IMR-90 (cell line): ENCODE data around the gene P2RX3. TPM values are rescaled to one million over a fixed set of nuclear protein-coding genes. Genes with fewer than 3 reads are reported as not detected.

Experiments used
- ATAC-seq: fragments of 200-7000 bp; cut with Tn5 transposase; 2 replicates; pipeline ENCODE4 v1.9.1; 2020; ENCODE audit warnings: low read depth, mild to moderate bottlenecking, moderate library complexity
- Bru-seq: library from RNA; stranded (reverse); fragments of 400-500 nt; gene quantifications from one replicate; lab custom pipeline; 2021; lab: Mats Ljungman, UMichigan
- BruChase-seq, 2 experiments: library from RNA; stranded (reverse); fragments of 400-500 nt; gene quantifications; one replicate each; lab custom pipeline; 2021; lab: Mats Ljungman, UMichigan
- BruUV-seq: library from RNA; stranded (reverse); fragments of 400-500 nt; replicated peaks from 2 replicates; lab custom pipeline; 2021; lab: Mats Ljungman, UMichigan
- CTCF ChIA-PET: fragments of 300-600 bp; formaldehyde crosslinking; extraction: SDS; loops from one replicate; lab custom pipeline; 2021; ENCODE audit warnings: antibody characterized with exemption; lab: Yijun Ruan, JAX
- POLR2A ChIA-PET: fragments of 300-600 bp; sonication (Branson Sonifier 250); formaldehyde crosslinking; loops from one replicate; lab custom pipeline; 2022; ENCODE audit warnings: antibody characterized with exemption; ENCODE audit not compliant: unreplicated experiment; lab: Charles Lee
- DNase-seq: peaks from one replicate; pipeline ENCODE4 v3.0.0; 2013
- H2AFZ ChIP-seq: replicated peaks from 2 replicates; pipeline ENCODE3; 2013; ENCODE audit warnings: low read length, mild to moderate bottlenecking; ENCODE audit not compliant: poor library complexity
- H2AK5ac ChIP-seq: 2 replicates; pipeline ENCODE4 v1.6.1; 2013; ENCODE audit warnings: low read depth, low read length, inconsistent platforms
- H2AK9ac ChIP-seq: replicated peaks from 2 replicates; pipeline ENCODE3; 2013; ENCODE audit warnings: mild to moderate bottlenecking, low read depth, low read length, moderate library complexity; ENCODE audit not compliant: poor library complexity
- H2BK120ac ChIP-seq: 2 replicates; pipeline ENCODE4 v1.6.1; 2013; ENCODE audit warnings: low read depth, low read length, inconsistent platforms
- H2BK15ac ChIP-seq: 3 replicates; pipeline ENCODE4 v1.6.1; 2013; ENCODE audit warnings: low read depth, low read length, inconsistent platforms
- H2BK20ac ChIP-seq: 2 replicates; pipeline ENCODE4 v1.6.1; 2013; ENCODE audit warnings: low read depth, mild to moderate bottlenecking, inconsistent platforms, low read length, moderate library complexity
- H2BK5ac ChIP-seq: 2 replicates; pipeline ENCODE4 v1.6.1; 2013; ENCODE audit warnings: mild to moderate bottlenecking, low read depth, low read length, inconsistent platforms; ENCODE audit not compliant: poor library complexity, severe bottlenecking
- H3K14ac ChIP-seq: replicated peaks from 2 replicates; pipeline ENCODE4 v1.6.1; 2013; ENCODE audit warnings: low read depth, low read length, inconsistent platforms
- H3K18ac ChIP-seq: 2 replicates; pipeline ENCODE4 v1.6.1; 2013; ENCODE audit warnings: low read depth, low read length, control low read depth
- H3K23ac ChIP-seq: 2 replicates; pipeline ENCODE4 v1.6.1; 2013; ENCODE audit warnings: low read depth, low read length, inconsistent platforms
- H3K27ac ChIP-seq: 2 replicates; pipeline ENCODE4 v1.5.1; 2013; ENCODE audit warnings: mild to moderate bottlenecking, control low read depth, low read length; ENCODE audit not compliant: insufficient read depth
- H3K27me3 ChIP-seq: 2 replicates; pipeline ENCODE4 v1.6.1; 2013; ENCODE audit warnings: low read length; ENCODE audit not compliant: control insufficient read depth, insufficient read depth
- H3K36me3 ChIP-seq: 2 replicates; pipeline ENCODE4 v1.6.1; 2013; ENCODE audit warnings: low read length, mixed read lengths; ENCODE audit not compliant: control insufficient read depth, insufficient read depth
- H3K4ac ChIP-seq: 2 replicates; pipeline ENCODE4 v1.6.1; 2013; ENCODE audit warnings: low read depth, low read length, inconsistent platforms
- H3K4me1 ChIP-seq: 2 replicates; pipeline ENCODE4 v1.6.1; 2013; ENCODE audit warnings: low read length, mixed read lengths; ENCODE audit not compliant: control insufficient read depth, insufficient read depth
- H3K4me2 ChIP-seq: 2 replicates; pipeline ENCODE4 v1.6.1; 2013; ENCODE audit warnings: low read depth, mild to moderate bottlenecking, control low read depth, low read length, moderate library complexity
- H3K4me3 ChIP-seq: 2 replicates; pipeline ENCODE4 v1.5.1; 2013; ENCODE audit warnings: low read depth, mild to moderate bottlenecking, control low read depth, low read length, moderate library complexity; ENCODE audit not compliant: insufficient read depth
- H3K56ac ChIP-seq: 2 replicates; pipeline ENCODE4 v1.6.1; 2013; ENCODE audit warnings: low read length, inconsistent platforms; ENCODE audit not compliant: insufficient read depth; ENCODE audit errors: extremely low read depth
- H3K79me1 ChIP-seq, 2 experiments: 2 replicates each; pipeline ENCODE4 v1.6.1; 2013; ENCODE audit warnings: low read length in 2 of 2, inconsistent platforms in 1 of 2, low read depth in 1 of 2
- H3K9ac ChIP-seq: 2 replicates; pipeline ENCODE4 v1.6.1; 2013; ENCODE audit warnings: low read depth, low read length, control low read depth
- H3K9me1 ChIP-seq: 2 replicates; pipeline ENCODE4 v1.6.1; 2013; ENCODE audit warnings: low read length, inconsistent platforms; ENCODE audit not compliant: insufficient read depth
- H3K9me3 ChIP-seq: 2 replicates; pipeline ENCODE4 v1.6.1; 2013; ENCODE audit warnings: low read length; ENCODE audit not compliant: control insufficient read depth, insufficient read depth
- H4K20me1 ChIP-seq: 2 replicates; pipeline ENCODE4 v1.6.1; 2013; ENCODE audit warnings: low read length, inconsistent platforms; ENCODE audit not compliant: insufficient read depth
- H4K5ac ChIP-seq: 2 replicates; pipeline ENCODE4 v1.6.1; 2013; ENCODE audit warnings: mild to moderate bottlenecking, low read depth, low read length, control low read depth
- H4K8ac ChIP-seq, 2 experiments: 2 replicates each; pipeline ENCODE4 v1.6.1; 2013; ENCODE audit warnings: low read depth in 2 of 2, low read length in 2 of 2, control low read depth in 1 of 2, inconsistent platforms in 1 of 2
- H4K91ac ChIP-seq: 2 replicates; pipeline ENCODE4 v1.6.1; 2013; ENCODE audit warnings: low read depth, low read length, inconsistent platforms; ENCODE audit not compliant: insufficient read depth
- BHLHE40 ChIP-seq: fragments of 150-350 bp; IDR thresholded peaks from 2 replicates; pipeline ENCODE4 v1.6.1; 2016; ENCODE audit warnings: mild to moderate bottlenecking, low read depth, low read length
- CEBPB ChIP-seq: IDR thresholded peaks from 2 replicates; pipeline ENCODE4 v1.6.1; 2012; ENCODE audit warnings: low read depth, low read length, improper control_type of control experiment
- CHD1 ChIP-seq: IDR thresholded peaks from 2 replicates; pipeline ENCODE4 v1.6.1; 2012; ENCODE audit warnings: low read depth, low read length, improper control_type of control experiment
- FOS ChIP-seq: fragments of 150-350 bp; IDR thresholded peaks from 2 replicates; pipeline ENCODE4 v1.6.1; 2016; ENCODE audit warnings: low read depth, low read length
- MAFK ChIP-seq: IDR thresholded peaks from 2 replicates; pipeline ENCODE4 v1.6.1; 2012; ENCODE audit warnings: low read depth, low read length, improper control_type of control experiment
- MAZ ChIP-seq: IDR thresholded peaks from 2 replicates; pipeline ENCODE4 v1.6.1; 2012; ENCODE audit warnings: low read depth, mild to moderate bottlenecking, low read length, improper control_type of control experiment, moderate library complexity, borderline replicate concordance
- MXI1 ChIP-seq: IDR thresholded peaks from 2 replicates; pipeline ENCODE4 v1.6.1; 2012; ENCODE audit warnings: low read depth, mild to moderate bottlenecking, low read length, moderate library complexity, borderline replicate concordance
- NFE2L2 ChIP-seq: fragments of 150-350 bp; IDR thresholded peaks from 2 replicates; pipeline ENCODE4 v1.6.1; 2016; ENCODE audit warnings: low read depth, mild to moderate bottlenecking, low read length
- POLR2A ChIP-seq: IDR thresholded peaks from 2 replicates; pipeline ENCODE4 v1.6.1; 2012; ENCODE audit warnings: mild to moderate bottlenecking, low read depth, low read length
- RAD21 ChIP-seq: IDR thresholded peaks from 2 replicates; pipeline ENCODE4 v1.6.1; 2012; ENCODE audit warnings: low read length, improper control_type of control experiment
- RCOR1 ChIP-seq: IDR thresholded peaks from 2 replicates; pipeline ENCODE4 v1.6.1; 2012; ENCODE audit warnings: mild to moderate bottlenecking, low read length, improper control_type of control experiment; ENCODE audit not compliant: insufficient replicate concordance
- RFX5 ChIP-seq: IDR thresholded peaks from 2 replicates; pipeline ENCODE4 v1.8.0; 2012; ENCODE audit warnings: low read depth, mild to moderate bottlenecking, low read length, moderate library complexity
- SMC3 ChIP-seq: fragments of 150-350 bp; IDR thresholded peaks from 2 replicates; pipeline ENCODE4 v1.6.1; 2016; ENCODE audit warnings: low read depth, mild to moderate bottlenecking, antibody characterized with exemption, low read length, moderate library complexity
- WGBS, 2 experiments: methylation state at CpG; one replicate each; pipeline versions ENCODE4 v1.1.5 to v1.1.7; 2013; ENCODE audit warnings: missing lambda C conversion rate in 2 of 2; ENCODE audit not compliant: insufficient read length in 1 of 2; ENCODE audit errors: extremely low coverage in 2 of 2; 5-methylcytosine and 5-hydroxymethylcytosine counted together
- dilution Hi-C: fragments of 300-500 bp; cut with HindIII; formaldehyde crosslinking; loops from one replicate; pipeline ENCODE4 v1.14.3; 2018; ENCODE audit warnings: low sequenced_read_pairs; ENCODE audit not compliant: unreplicated experiment
- in situ Hi-C: fragments of 300-500 bp; cut with MboI; formaldehyde crosslinking; loops from 3 replicates; pipeline ENCODE4 v1.14.3; 2019; ENCODE audit warnings: low sequenced_read_pairs, inconsistent platforms, mixed read lengths
- intact Hi-C: fragments of 100-400 bp; cut with micrococcal nuclease; formaldehyde crosslinking; loops from 2 replicates; pipeline ENCODE4 v1.10.0; 2022
- long read RNA-seq: library from polyadenylated mRNA; unstranded; transcript quantifications from one replicate; pipeline ENCODE4 v2.0.0, GENCODE V29; 2021; ENCODE audit not compliant: unreplicated experiment
- polyA plus RNA-seq, 3 experiments: library from polyadenylated mRNA; depleted of rRNA; stranded (reverse); fragments of >200 nt; gene quantifications; 2 replicates each; pipeline ENCODE4 v1.2.3, GENCODE V29; 2012; ENCODE audit warnings: low replicate concordance in 1 of 3
- total RNA-seq: library from RNA; depleted of rRNA; stranded (reverse); fragments of >200 nt; gene quantifications from 2 replicates; pipeline ENCODE4 v1.2.3, GENCODE V29; 2012; rRNA removed
- TF ChIP-seq, protein P1 (sequence below): fragments of 150-350 bp; IDR thresholded peaks from 2 replicates; pipeline ENCODE4 v1.6.1; 2016; ENCODE audit warnings: low read depth, mild to moderate bottlenecking, low read length, moderate library complexity, borderline replicate concordance
- TF ChIP-seq, protein P2 (sequence below): fragments of 150-350 bp; IDR thresholded peaks from 2 replicates; pipeline ENCODE4 v1.6.1; 2017; ENCODE audit warnings: mild to moderate bottlenecking, antibody characterized with exemption, low read length, low read depth
- TF ChIP-seq, protein P3 (sequence below): conservative IDR thresholded peaks from 2 replicates; pipeline ENCODE4 v1.5.1; 2012; ENCODE audit warnings: mild to moderate bottlenecking, low read depth, low read length, improper control_type of control experiment

Gene P2RX3
- total RNA-seq, result not detected in 2 replicates
- not detected in 2 replicates for polyA plus RNA-seq (2012; rRNA removed)
- polyA plus RNA-seq (2012; cell fraction: cytosol; rRNA removed), result not detected in 2 replicates
- polyA plus RNA-seq (2012; cell fraction: nucleus; rRNA removed; ENCODE audit: low replicate concordance), result not detected in 2 replicates
- Bru-seq, nascent RNA, result not detected
- BruChase-seq, experiment 1, labeled RNA remaining after a 6-hour chase, result percentile 3 among the genes with signal in this experiment
- percentile 5 among the genes with signal in this experiment for BruChase-seq, experiment 2, labeled RNA remaining after a 2-hour chase
- long read RNA-seq, result 0 reads

DNA sequence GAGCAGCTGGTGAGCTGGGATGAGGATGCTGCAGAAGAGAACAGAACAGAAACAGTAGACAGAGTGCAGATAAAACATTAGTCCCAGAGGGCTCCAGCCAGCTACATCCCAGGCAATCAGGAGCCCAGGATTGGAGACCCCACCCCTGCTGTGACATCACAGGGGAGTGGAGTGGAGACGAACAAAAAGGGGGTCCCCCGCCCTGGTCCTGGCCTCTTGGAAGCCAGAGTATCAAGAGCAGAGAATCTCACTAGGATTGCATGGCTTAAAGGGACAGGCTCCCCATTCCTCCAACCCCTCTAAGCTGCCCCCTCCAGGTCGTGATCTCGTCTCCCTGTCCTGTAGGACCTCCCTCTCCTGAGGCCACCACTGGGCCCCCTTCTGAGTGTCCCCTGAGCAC lies at the start of gene P2RX3:
P2RX3 (plus strand) TSS at position 211 of the 400 bp plus-strand sequence. CDS start 199 bp downstream, outside the sequence.
- dilution Hi-C loops, result no loop called here
- H3K4me1 ChIP-seq, result peaks cover 8% of the 10 kb centered on the region
- H2AFZ ChIP-seq, result no peak within 1 kb of the TSS
- no peak within 1 kb of the TSS for H3K14ac ChIP-seq
- H3K79me1 ChIP-seq, result peaks cover 20 to 31% of the 10 kb centered on the region in 2 experiments
- H4K91ac ChIP-seq, result no peak within 1 kb of the TSS
- no peak within 1 kb of the TSS for H3K4me2 ChIP-seq
- H3K4ac ChIP-seq, result no peak within 1 kb of the TSS
- H3K9ac ChIP-seq, result no peak within 1 kb of the TSS
- no peak within 1 kb of the TSS for H3K4me3 ChIP-seq
- H4K20me1 ChIP-seq, result 0 out of 2 replicates have a peak, but pooled peaks cover 3% of the 10 kb centered on the region
- intact Hi-C loops, result no loop called here
- peaks cover 11% of the 10 kb centered on the region for H3K9me1 ChIP-seq
- no peak within 1 kb of the TSS for H3K23ac ChIP-seq
- no peak within 1 kb of the TSS for H2BK120ac ChIP-seq
- ATAC-seq, result no peak
- BruUV-seq, result no TSS peak
- no peak within 1 kb of the TSS for H4K8ac ChIP-seq
- H2AK9ac ChIP-seq, result no peak within 1 kb of the TSS
- no peak within 1 kb of the TSS for H2BK5ac ChIP-seq
- no peak for DNase-seq
- ChIA-PET CTCF (interaction anchor here (1.1 kb wide), 1 partner anchor 189 kb away, joined by 3 read pairs; no protein-coding TSS in a partner anchor), POLR2A (no interaction called here)
- H2BK15ac ChIP-seq, result no peak within 1 kb of the TSS
- no peak within 1 kb of the TSS for H4K5ac ChIP-seq
- H2AK5ac ChIP-seq, result no peak within 1 kb of the TSS
- H3K56ac ChIP-seq, result no peak within 1 kb of the TSS
- H3K27me3 ChIP-seq, result peaks cover 31% of the 10 kb centered on the region
- no peak within 1 kb of the TSS for H2BK20ac ChIP-seq
- H3K36me3 ChIP-seq, result peaks cover 8% of the 10 kb centered on the region
- in situ Hi-C loops, result no loop called here
- H3K18ac ChIP-seq, result no peak within 1 kb of the TSS
- no peak within 1 kb of the TSS for H3K27ac ChIP-seq
- H3K9me3 ChIP-seq, result no peaks in the 10 kb centered on the region
- TF ChIP-seq, protein P1, sequence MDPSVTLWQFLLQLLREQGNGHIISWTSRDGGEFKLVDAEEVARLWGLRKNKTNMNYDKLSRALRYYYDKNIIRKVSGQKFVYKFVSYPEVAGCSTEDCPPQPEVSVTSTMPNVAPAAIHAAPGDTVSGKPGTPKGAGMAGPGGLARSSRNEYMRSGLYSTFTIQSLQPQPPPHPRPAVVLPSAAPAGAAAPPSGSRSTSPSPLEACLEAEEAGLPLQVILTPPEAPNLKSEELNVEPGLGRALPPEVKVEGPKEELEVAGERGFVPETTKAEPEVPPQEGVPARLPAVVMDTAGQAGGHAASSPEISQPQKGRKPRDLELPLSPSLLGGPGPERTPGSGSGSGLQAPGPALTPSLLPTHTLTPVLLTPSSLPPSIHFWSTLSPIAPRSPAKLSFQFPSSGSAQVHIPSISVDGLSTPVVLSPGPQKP, result no peak
- TF ChIP-seq BHLHE40, result no peak
- no peak for TF ChIP-seq RFX5
- no peak for TF ChIP-seq RCOR1
- TF ChIP-seq MAFK, result no peak
- no peak for TF ChIP-seq CEBPB
- no peak for TF ChIP-seq RAD21
- no peak for TF ChIP-seq MAZ
- TF ChIP-seq SMC3, result no peak
- TF ChIP-seq, protein P2, sequence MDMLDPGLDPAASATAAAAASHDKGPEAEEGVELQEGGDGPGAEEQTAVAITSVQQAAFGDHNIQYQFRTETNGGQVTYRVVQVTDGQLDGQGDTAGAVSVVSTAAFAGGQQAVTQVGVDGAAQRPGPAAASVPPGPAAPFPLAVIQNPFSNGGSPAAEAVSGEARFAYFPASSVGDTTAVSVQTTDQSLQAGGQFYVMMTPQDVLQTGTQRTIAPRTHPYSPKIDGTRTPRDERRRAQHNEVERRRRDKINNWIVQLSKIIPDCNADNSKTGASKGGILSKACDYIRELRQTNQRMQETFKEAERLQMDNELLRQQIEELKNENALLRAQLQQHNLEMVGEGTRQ, result no peak
- TF ChIP-seq, protein P3, sequence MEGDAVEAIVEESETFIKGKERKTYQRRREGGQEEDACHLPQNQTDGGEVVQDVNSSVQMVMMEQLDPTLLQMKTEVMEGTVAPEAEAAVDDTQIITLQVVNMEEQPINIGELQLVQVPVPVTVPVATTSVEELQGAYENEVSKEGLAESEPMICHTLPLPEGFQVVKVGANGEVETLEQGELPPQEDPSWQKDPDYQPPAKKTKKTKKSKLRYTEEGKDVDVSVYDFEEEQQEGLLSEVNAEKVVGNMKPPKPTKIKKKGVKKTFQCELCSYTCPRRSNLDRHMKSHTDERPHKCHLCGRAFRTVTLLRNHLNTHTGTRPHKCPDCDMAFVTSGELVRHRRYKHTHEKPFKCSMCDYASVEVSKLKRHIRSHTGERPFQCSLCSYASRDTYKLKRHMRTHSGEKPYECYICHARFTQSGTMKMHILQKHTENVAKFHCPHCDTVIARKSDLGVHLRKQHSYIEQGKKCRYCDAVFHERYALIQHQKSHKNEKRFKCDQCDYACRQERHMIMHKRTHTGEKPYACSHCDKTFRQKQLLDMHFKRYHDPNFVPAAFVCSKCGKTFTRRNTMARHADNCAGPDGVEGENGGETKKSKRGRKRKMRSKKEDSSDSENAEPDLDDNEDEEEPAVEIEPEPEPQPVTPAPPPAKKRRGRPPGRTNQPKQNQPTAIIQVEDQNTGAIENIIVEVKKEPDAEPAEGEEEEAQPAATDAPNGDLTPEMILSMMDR, result no peak
- TF ChIP-seq FOS, result no peak
- TF ChIP-seq NFE2L2, result no peak
- no peak for TF ChIP-seq MXI1
- no peak for TF ChIP-seq CHD1
- no peak for TF ChIP-seq POLR2A
- WGBS, 2 experiments, result no CpG with 5 or more reads among the region's 4 CpGs
